ENCODE results near the gene OR4D9. TPM values are rescaled to one million over a fixed set of nuclear protein-coding genes. Genes with fewer than 3 reads are reported as not detected.

The OR4D9 gene
- total RNA-seq, 1 experiment from 2014 or later, result not detected

DNA sequence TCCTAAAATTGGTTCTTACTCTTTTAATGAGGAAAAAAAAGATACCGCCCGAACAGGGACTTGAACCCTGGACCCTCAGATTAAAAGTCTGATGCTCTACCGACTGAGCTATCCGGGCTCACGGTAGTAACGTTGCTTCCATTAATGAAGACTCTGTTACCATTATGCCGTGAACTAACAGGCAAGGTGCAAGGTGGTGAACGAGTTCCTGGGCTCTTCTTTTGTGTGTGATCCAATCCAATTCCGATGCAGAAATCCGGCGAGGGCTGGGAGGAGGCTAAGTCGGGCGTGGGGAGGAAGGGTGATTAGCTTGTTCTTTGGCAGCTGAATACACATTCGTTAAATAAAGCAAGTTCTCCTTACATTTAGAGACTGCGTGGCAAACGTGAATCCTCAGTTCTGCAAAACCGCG lies 49.0 kb downstream of the OR4D9 start:
- Histone ChIP-seq H3K4me1 (ENCODE audit: control insufficient read depth, insufficient read depth, low read length) (peaks cover 3% of the 10 kb centered on the region), H3K27ac (ENCODE audit: low read length) (peak overlapping the region; percentile 53), H3K27me3 (ENCODE audit: control insufficient read depth, insufficient read depth, low read length) (no peaks in the 10 kb centered on the region), H3K4me3 (ENCODE audit: low read depth in 2 of 2, low read length in 2 of 2) (peak overlapping the region; percentile 65 to 84), H3K36me3 (ENCODE audit: control insufficient read depth, insufficient read depth, low read length) (no peaks in the 10 kb centered on the region), H3K9me3 (ENCODE audit: control insufficient read depth, insufficient read depth, low read depth, low read length) (no peaks in the 10 kb centered on the region)
- ChIA-PET POLR2A (interaction anchor here (0.6 kb wide), 2 partner anchors 11 to 23 kb away, joined by 3 read pairs; no protein-coding TSS in a partner anchor), CTCF (no interaction called here)
- BruUV-seq (replicated peaks), result no TSS peak
- in situ Hi-C loops (cut with HindIII; ENCODE audit: low pct_unique_long_range_greater_than_20kb, low sequenced_read_pairs) (no loop called here), intact Hi-C loops (cut with micrococcal nuclease; ENCODE audit: unreplicated experiment) (loop anchor here (5.0 kb wide), 1 partner anchor 57 kb away; the partner anchor contains the start of gene OSBP)
- ATAC-seq (peak; percentile 46), DNase-seq (ENCODE audit: low read depth, low spot score) (no peak)
- TF ChIP-seq TCF7L2 (IDR thresholded peaks at IDR 0.05; ENCODE audit: low read depth, low read length), result 0 out of 2 replicates have a peak, but pooled peaks have one; percentile 11
- peak; percentile 58; the same call in 1 of the 2 replicates for TF ChIP-seq POLR2AphosphoS5 (IDR thresholded peaks at IDR 0.05; ENCODE audit: low read depth, low read length)
- TF ChIP-seq SIN3A (IDR thresholded peaks at IDR 0.05; ENCODE audit: borderline replicate concordance, insufficient read depth, low read depth, low read length), result no peak; the same call in 1 of the 2 replicates

DNA sequence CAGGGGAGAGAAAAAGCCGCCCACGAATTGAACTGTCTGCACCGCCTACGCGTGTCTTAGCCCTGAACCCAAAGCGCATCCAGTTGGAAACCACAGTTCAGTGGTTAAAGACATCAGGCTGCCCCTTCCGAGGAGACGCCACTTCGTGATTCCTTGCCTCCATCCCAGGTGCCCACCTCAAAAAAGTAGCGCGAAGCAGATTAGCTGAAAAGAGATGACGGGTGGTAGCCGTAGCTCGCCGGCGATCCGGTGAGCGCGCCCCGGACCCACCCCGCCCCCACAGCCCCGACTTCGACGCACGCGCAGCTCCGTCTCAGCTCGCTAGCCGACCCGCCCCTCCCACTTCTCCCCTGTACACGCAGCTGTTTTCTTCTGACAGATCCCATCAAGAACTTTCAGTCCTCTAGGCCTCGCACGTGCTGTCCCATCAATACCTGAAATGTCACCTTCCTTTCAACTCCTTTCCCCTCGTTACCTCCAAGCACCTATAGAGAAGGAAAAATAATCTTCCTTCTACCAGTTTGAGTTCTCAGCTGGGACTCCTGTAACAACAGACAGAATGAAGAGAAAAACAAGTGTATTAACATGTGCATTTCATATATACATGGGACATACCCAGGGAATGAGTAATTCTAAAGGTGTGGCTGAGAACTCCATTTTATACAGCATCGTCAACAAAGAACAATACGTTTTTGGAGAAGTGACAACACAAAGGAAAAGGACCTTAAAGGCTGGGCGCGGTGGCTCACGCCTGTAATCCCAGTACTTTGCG lies 49.5 kb downstream of the OR4D9 start:
- DNase-seq (ENCODE audit: low read depth, low spot score) (no peak), ATAC-seq (peak; percentile 61)
- in situ Hi-C loops (cut with HindIII; ENCODE audit: low pct_unique_long_range_greater_than_20kb, low sequenced_read_pairs) (no loop called here), intact Hi-C loops (cut with micrococcal nuclease; ENCODE audit: unreplicated experiment) (loop anchor here (5.0 kb wide), 1 partner anchor 56 kb away; the partner anchor contains the start of gene OSBP)
- Histone ChIP-seq H3K36me3 (ENCODE audit: control insufficient read depth, insufficient read depth, low read length) (no peaks in the 10 kb centered on the region), H3K4me1 (ENCODE audit: control insufficient read depth, insufficient read depth, low read length) (peaks cover 3% of the 10 kb centered on the region), H3K27me3 (ENCODE audit: control insufficient read depth, insufficient read depth, low read length) (no peaks in the 10 kb centered on the region), H3K27ac (ENCODE audit: low read length) (peak overlapping the region; percentile 62), H3K4me3 (ENCODE audit: low read depth in 2 of 2, low read length in 2 of 2) (peak overlapping the region; percentile 65 to 84), H3K9me3 (ENCODE audit: control insufficient read depth, insufficient read depth, low read depth, low read length) (no peaks in the 10 kb centered on the region)
- CTCF ChIA-PET, result no interaction called here
- POLR2A ChIA-PET, result interaction anchor here (0.7 kb wide), 1 partner anchor 55 kb away, joined by 3 read pairs; the partner anchor contains the start of gene OSBP
- no peak for TF ChIP-seq TCF7L2 (IDR thresholded peaks at IDR 0.05; ENCODE audit: low read depth, low read length)
- peak; percentile 91 for TF ChIP-seq SIN3A (IDR thresholded peaks at IDR 0.05; ENCODE audit: borderline replicate concordance, insufficient read depth, low read depth, low read length)
- BruUV-seq (replicated peaks), result no TSS peak

DNA sequence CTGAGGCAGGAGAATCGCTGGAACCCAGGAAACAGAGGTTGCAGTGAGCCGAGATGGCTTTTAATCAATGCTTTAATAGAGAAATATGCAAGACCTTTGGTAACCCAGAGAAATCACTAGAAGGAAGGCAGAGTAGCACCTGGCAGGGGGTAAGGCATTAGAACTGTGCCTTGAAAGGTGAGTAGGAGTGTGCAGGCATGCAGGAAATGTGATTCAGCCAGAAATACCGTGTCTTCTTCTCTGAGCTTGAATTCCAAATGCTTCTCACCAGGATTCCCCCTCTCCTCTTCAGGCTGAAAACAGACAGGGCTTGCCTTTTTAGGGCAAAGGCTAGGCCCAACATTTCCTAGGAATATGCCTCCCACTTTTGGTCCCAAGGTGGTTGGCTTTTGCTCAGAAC lies 51.0 kb downstream of the OR4D9 start:
- BruUV-seq (replicated peaks), result no TSS peak
- H3K9me3 ChIP-seq (ENCODE audit: control insufficient read depth, insufficient read depth, low read depth, low read length), result no peaks in the 10 kb centered on the region
- no peak for DNase-seq (ENCODE audit: low read depth, low spot score)
- H3K36me3 ChIP-seq (ENCODE audit: control insufficient read depth, insufficient read depth, low read length), result no peaks in the 10 kb centered on the region
- intact Hi-C loops (cut with micrococcal nuclease; ENCODE audit: unreplicated experiment) (loop anchor here (5.0 kb wide), 1 partner anchor 55 kb away; the partner anchor contains the start of gene OSBP), in situ Hi-C loops (cut with HindIII; ENCODE audit: low pct_unique_long_range_greater_than_20kb, low sequenced_read_pairs) (no loop called here)
- no peaks in the 10 kb centered on the region for H3K27me3 ChIP-seq (ENCODE audit: control insufficient read depth, insufficient read depth, low read length)
- no peak overlapping the region for H3K27ac ChIP-seq (ENCODE audit: low read length)
- ATAC-seq, result no peak
- ChIA-PET CTCF (no interaction called here), POLR2A (interaction anchor here (0.6 kb wide), 1 partner anchor 1734 kb away, joined by 3 read pairs; no protein-coding TSS in a partner anchor)
- peaks cover 3% of the 10 kb centered on the region for H3K4me1 ChIP-seq (ENCODE audit: control insufficient read depth, insufficient read depth, low read length)
- no peak overlapping the region for H3K4me3 ChIP-seq (ENCODE audit: low read depth in 2 of 2, low read length in 2 of 2)
- no peak for TF ChIP-seq TCF7L2 (IDR thresholded peaks at IDR 0.05; ENCODE audit: low read depth, low read length)
- TF ChIP-seq POLR2AphosphoS5 (IDR thresholded peaks at IDR 0.05; ENCODE audit: low read depth, low read length), result no peak
- TF ChIP-seq, protein P1, sequence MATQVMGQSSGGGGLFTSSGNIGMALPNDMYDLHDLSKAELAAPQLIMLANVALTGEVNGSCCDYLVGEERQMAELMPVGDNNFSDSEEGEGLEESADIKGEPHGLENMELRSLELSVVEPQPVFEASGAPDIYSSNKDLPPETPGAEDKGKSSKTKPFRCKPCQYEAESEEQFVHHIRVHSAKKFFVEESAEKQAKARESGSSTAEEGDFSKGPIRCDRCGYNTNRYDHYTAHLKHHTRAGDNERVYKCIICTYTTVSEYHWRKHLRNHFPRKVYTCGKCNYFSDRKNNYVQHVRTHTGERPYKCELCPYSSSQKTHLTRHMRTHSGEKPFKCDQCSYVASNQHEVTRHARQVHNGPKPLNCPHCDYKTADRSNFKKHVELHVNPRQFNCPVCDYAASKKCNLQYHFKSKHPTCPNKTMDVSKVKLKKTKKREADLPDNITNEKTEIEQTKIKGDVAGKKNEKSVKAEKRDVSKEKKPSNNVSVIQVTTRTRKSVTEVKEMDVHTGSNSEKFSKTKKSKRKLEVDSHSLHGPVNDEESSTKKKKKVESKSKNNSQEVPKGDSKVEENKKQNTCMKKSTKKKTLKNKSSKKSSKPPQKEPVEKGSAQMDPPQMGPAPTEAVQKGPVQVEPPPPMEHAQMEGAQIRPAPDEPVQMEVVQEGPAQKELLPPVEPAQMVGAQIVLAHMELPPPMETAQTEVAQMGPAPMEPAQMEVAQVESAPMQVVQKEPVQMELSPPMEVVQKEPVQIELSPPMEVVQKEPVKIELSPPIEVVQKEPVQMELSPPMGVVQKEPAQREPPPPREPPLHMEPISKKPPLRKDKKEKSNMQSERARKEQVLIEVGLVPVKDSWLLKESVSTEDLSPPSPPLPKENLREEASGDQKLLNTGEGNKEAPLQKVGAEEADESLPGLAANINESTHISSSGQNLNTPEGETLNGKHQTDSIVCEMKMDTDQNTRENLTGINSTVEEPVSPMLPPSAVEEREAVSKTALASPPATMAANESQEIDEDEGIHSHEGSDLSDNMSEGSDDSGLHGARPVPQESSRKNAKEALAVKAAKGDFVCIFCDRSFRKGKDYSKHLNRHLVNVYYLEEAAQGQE (IDR thresholded peaks at IDR 0.05; ENCODE audit: insufficient read depth in 1 of 2, low read depth in 2 of 2, low read length in 1 of 2), result no peak
- TF ChIP-seq CTCF (IDR thresholded peaks at IDR 0.05), result no peak
- no peak for TF ChIP-seq SIN3A (IDR thresholded peaks at IDR 0.05; ENCODE audit: borderline replicate concordance, insufficient read depth, low read depth, low read length)
